Adrenal gland (tissue), 12 donors: ENCODE results near the gene SGO2. TPM values are rescaled to one million over a fixed set of nuclear protein-coding genes. Genes with fewer than 3 reads are reported as not detected.
A peak's percentile ranks its signal among the peaks of the same experiment; 100 is the strongest.

Experiments used
- DNase-seq, 7 donors: peaks; one replicate each; pipeline ENCODE4 v3.0.0-alpha.2; 2019 to 2020
- H3K27ac ChIP-seq, 5 donors: fragments of 200-600 bp; sonication (generic) in 4 of 5; 1 replicate in 3 of 5; 2 replicates in 2 of 5; pipeline versions ENCODE4 v1.5.1 to v1.8.0; 2016 to 2020; ENCODE audit warnings: mild to moderate bottlenecking in 1 of 5
- H3K27me3 ChIP-seq: fragments of 200-600 bp; 2 replicates; pipeline ENCODE4 v1.8.0; 2021
- H3K36me3 ChIP-seq, 2 donors: fragments of 200-600 bp; replicated peaks in 1 of 2; 1 replicate in 1 of 2; 2 replicates in 1 of 2; pipeline versions ENCODE4 v1.5.1 to v1.8.0; 2018 to 2022
- H3K4me1 ChIP-seq, 2 donors: fragments of 200-600 bp; replicated peaks in 1 of 2; 1 replicate in 1 of 2; 2 replicates in 1 of 2; pipeline versions ENCODE4 v1.5.1 to v1.8.0; 2018 to 2021
- H3K4me3 ChIP-seq, 4 donors: fragments of 200-600 bp; sonication (generic) in 3 of 4; one replicate each; pipeline ENCODE4 v1.5.1; 2016 to 2018
- H3K9me3 ChIP-seq, 3 donors: fragments of 200-600 bp; sonication (generic) in 1 of 3; replicated peaks in 1 of 3; 1 replicate in 2 of 3; 2 replicates in 1 of 3; pipeline versions ENCODE4 v1.5.1 to v1.8.0; 2016 to 2021
- POLR2A ChIP-seq, 2 donors: fragments of 450-650 bp; IDR thresholded peaks; one replicate each; pipeline ENCODE4 v1.6.1; 2017; ENCODE audit warnings: antibody characterized with exemption in 2 of 2, mild to moderate bottlenecking in 2 of 2, moderate library complexity in 1 of 2
- WGBS, 4 donors: extraction: QIAGEN DNeasy Blood & Tissue Kit in 2 of 4; methylation state at CpG; one replicate each; pipeline versions ENCODE4 v1.1.5 to v1.1.7; 2013 to 2017; 5-methylcytosine and 5-hydroxymethylcytosine counted together
- intact Hi-C, 2 donors: fragments of 100-400 bp; cut with DNase I; formaldehyde crosslinking; loops; one replicate each; pipeline versions ENCODE4 v1.14.1 to v1.15.0; 2022 to 2023
- polyA plus RNA-seq, 3 donors: library from polyadenylated mRNA; stranded (reverse); fragments of 200-250 nt in 2 of 3; fragments of 350-450 nt in 1 of 3; fragmentation: Illumina TruSeq in 1 of 3; extraction: RNeasy Lipid Tissue Mini Kit (QIAGEN cat#74804) in 1 of 3; gene quantifications; one replicate each; pipeline ENCODE4 v1.2.3, GENCODE V29; 2013 to 2014
- total RNA-seq, 9 donors: library from RNA; depleted of rRNA in 4 of 9; stranded (reverse); fragments of >200 nt in 4 of 9; fragments of 120-200 nt in 1 of 9; fragmentation: NEBNext Ultra II Directional in 1 of 9; extraction: Animal tissue kit (Norgen Biotek cat#: 25700) in 1 of 9; gene quantifications; one replicate each; pipeline versions ENCODE4 v1.1.0 to v1.2.4, GENCODE V29; 2013 to 2023
- TF ChIP-seq, protein P1 (sequence below), 6 experiments: fragments of 450-650 bp in 4 of 6; fragments of 200-600 bp in 2 of 6; sonication (generic) in 1 of 6; IDR thresholded peaks; 1 replicate in 5 of 6; 2 replicates in 1 of 6; pipeline versions ENCODE4 v1.5.1 to v1.8.0; 2016 to 2021; ENCODE audit warnings: antibody characterized with exemption in 6 of 6, mild to moderate bottlenecking in 2 of 6, moderate library complexity in 1 of 6
- donor health status: healthy with polysubstance abuse.
- donor health status: Bipolar disorder and iron deficiency.
- donor health status: DM: yes; HTN: yes; CAD: no.
- donor health status: DM: no; HTN: no; CAD: no.
- donor health status: DM: no; HTN: no; CAD: no.
- donor health status: DM: yes; HTN: yes; CAD: no.

The SGO2 gene
- total and polyA plus RNA-seq, 12 donors, result 0.27 to 7.1 (median 1.7) TPM

DNA sequence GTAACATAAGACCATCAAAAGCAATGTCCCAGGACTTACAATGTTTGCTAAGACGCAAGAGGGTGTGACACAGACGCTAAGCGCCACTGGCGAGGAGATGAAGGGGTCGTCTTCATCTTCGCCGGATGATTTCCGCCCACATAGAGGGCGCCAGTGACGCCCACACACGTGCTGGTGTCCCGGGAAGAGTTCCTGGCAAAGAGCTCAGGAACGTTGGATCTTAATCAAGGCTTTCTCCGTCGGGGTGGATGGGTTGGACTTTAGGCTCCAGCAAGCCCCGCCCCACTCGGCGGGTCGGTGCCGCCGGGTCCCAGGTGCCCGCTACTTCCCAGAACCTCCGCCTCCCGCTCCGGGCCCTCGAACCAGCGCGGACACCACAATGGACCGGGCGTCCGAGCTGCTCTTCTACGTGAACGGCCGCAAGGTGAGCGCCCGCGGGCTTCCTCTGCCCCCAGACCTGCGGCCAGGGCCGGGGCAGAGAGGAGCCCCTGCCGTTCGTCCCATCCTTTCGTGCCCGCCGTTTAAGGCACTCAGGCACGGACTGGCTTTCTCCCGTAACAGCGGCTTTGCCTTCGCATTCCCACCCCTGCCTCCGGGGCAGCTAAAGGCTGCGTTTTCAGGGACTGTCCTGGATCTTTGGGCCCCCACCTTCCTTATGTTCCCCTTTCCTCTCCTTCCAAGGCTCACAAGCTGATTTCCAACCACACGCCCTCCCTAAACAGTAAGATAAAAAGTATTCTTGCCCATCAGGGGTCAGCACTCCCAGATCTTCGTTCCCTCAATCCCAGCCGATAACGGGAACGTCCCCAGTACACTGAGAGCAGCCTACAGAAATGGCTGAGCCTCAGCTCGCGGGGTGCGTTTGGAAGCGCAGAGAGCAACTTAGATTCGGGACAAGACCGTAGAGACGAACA is 60.0 kb downstream of the SGO2 start, which contains the start of gene AOX1:
Gene AOX1 (plus strand): TSS at position 285 of the 914 bp plus-strand sequence. CDS start 95 bp downstream, at position 380.
- peak; percentile 87 to 93 (median 91) for DNase-seq
- intact Hi-C loops, result no loop called here
- 1 to 4% (median 2%) methylated on average over 30 to 62 of the region's 62 CpGs for WGBS, 4 donors
- H3K4me3 ChIP-seq, result peak within 1 kb of the TSS; percentile 49 to 71 (median 58)
- peak within 1 kb of the TSS; percentile 82 to 96 (median 88) for H3K27ac ChIP-seq
- no peaks in the 10 kb centered on the region for H3K27me3 ChIP-seq
- H3K36me3 ChIP-seq, result no peaks in the 10 kb centered on the region
- H3K4me1 ChIP-seq, result peaks cover 15 to 22% of the 10 kb centered on the region in 2 donors
- H3K9me3 ChIP-seq, result no peaks in the 10 kb centered on the region
- TF ChIP-seq, protein P1, sequence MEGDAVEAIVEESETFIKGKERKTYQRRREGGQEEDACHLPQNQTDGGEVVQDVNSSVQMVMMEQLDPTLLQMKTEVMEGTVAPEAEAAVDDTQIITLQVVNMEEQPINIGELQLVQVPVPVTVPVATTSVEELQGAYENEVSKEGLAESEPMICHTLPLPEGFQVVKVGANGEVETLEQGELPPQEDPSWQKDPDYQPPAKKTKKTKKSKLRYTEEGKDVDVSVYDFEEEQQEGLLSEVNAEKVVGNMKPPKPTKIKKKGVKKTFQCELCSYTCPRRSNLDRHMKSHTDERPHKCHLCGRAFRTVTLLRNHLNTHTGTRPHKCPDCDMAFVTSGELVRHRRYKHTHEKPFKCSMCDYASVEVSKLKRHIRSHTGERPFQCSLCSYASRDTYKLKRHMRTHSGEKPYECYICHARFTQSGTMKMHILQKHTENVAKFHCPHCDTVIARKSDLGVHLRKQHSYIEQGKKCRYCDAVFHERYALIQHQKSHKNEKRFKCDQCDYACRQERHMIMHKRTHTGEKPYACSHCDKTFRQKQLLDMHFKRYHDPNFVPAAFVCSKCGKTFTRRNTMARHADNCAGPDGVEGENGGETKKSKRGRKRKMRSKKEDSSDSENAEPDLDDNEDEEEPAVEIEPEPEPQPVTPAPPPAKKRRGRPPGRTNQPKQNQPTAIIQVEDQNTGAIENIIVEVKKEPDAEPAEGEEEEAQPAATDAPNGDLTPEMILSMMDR (IDR thresholded peaks at IDR 0.05), result no peak
- peak; percentile 81 to 95 for TF ChIP-seq POLR2A (IDR thresholded peaks at IDR 0.05)

GRCh38 chr2:200586644-200586975 is 60.6 kb downstream of the SGO2 start:
- TF ChIP-seq POLR2A (IDR thresholded peaks at IDR 0.05), result no peak
- TF ChIP-seq, protein P1 (IDR thresholded peaks at IDR 0.05), result no peak
- 33 to 49% (median 38%) methylated on average over 9 of the region's 9 CpGs; no CpG with 5 or more reads in 1 of the 4 donors for WGBS, 4 donors
- DNase-seq, result no peak
- H3K27me3 ChIP-seq, result no peaks in the 10 kb centered on the region
- no peaks in the 10 kb centered on the region for H3K9me3 ChIP-seq
- H3K27ac ChIP-seq, result peak overlapping the region; percentile 82 to 96 (median 88)
- intact Hi-C loops, result no loop called here
- peak overlapping the region; percentile 13 to 62 (median 52) for H3K4me3 ChIP-seq
- peaks cover 19 to 28% of the 10 kb centered on the region in 2 donors for H3K4me1 ChIP-seq
- no peaks in the 10 kb centered on the region for H3K36me3 ChIP-seq

GRCh38 chr2:200587007-200587616 is 61.1 kb downstream of the SGO2 start:
- TF ChIP-seq, protein P1 (IDR thresholded peaks at IDR 0.05), result no peak
- TF ChIP-seq POLR2A (IDR thresholded peaks at IDR 0.05), result peak in 1 of 2 donors; percentile 62
- DNase-seq, result peak in 4 of 7 donors; percentile 35 to 53 (median 42)
- Histone ChIP-seq H3K36me3 (no peaks in the 10 kb centered on the region), H3K4me3 (peak overlapping the region; percentile 11 to 55 (median 43)), H3K4me1 (peaks cover 24 to 33% of the 10 kb centered on the region in 2 donors), H3K27ac (peak overlapping the region; percentile 82 to 96 (median 88)), H3K9me3 (no peaks in the 10 kb centered on the region), H3K27me3 (no peaks in the 10 kb centered on the region)
- WGBS, 4 donors, result 53 to 68% (median 62%) methylated on average over 9 of the region's 9 CpGs
- intact Hi-C loops, result no loop called here

DNA sequence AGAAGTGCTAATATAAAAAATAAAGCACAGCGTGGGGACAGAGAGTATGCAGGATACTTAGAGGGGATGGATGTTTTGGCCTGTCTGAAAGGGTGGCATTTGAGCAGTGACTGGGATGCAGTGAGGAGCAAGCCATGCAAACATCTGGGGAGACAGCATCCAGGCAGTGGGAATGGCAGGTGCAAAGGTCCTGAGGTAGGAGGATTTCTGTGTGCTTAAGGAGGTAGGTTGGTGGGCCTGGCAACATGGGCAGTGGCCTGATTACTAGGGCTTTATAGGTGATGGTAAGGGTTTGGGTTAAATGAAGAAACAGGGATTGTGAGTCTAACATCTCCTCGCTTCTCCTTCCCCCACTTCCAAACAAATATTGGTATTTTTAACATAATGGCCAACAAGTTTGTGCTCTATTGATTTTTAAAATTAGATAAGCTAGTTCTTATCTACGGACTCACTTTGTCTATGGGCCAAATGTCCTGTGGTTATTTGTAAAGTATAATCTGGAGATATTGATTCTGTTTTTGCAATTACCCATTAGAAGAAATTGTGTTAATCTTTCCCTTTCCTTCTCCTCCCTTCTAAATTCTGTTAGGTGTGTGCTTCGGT is 62.2 kb downstream of the SGO2 start:
- WGBS, 4 donors, result 61 to 64% (median 62%) methylated on average over 4 of the region's 4 CpGs

More for the DNA sequence above, 62.2 kb downstream of the SGO2 start:
- Histone ChIP-seq H3K27me3 (no peaks in the 10 kb centered on the region), H3K9me3 (no peaks in the 10 kb centered on the region), H3K4me3 (peak overlapping the region in 3 of 4 donors; percentile 1 to 55 (median 37)), H3K36me3 (no peaks in the 10 kb centered on the region), H3K27ac (peak overlapping the region; percentile 82 to 96 (median 88)), H3K4me1 (peaks cover 34 to 44% of the 10 kb centered on the region in 2 donors)
- TF ChIP-seq, protein P1 (IDR thresholded peaks at IDR 0.05), result no peak
- no peak for TF ChIP-seq POLR2A (IDR thresholded peaks at IDR 0.05)
- DNase-seq, result no peak
- intact Hi-C loops, result no loop called here
